ENCODE measurements around the gene NHERF1. TPM values are rescaled to one million over a fixed set of nuclear protein-coding genes. Genes with fewer than 3 reads are reported as not detected.

The NHERF1 gene
- total RNA-seq, 1 experiment from 2014 or later = 41.8 TPM

GRCh38 chr17:74807441-74807840 is 59.0 kb downstream of the NHERF1 start:
- DNase-seq (ENCODE audit: low read depth) = no peak

DNA sequence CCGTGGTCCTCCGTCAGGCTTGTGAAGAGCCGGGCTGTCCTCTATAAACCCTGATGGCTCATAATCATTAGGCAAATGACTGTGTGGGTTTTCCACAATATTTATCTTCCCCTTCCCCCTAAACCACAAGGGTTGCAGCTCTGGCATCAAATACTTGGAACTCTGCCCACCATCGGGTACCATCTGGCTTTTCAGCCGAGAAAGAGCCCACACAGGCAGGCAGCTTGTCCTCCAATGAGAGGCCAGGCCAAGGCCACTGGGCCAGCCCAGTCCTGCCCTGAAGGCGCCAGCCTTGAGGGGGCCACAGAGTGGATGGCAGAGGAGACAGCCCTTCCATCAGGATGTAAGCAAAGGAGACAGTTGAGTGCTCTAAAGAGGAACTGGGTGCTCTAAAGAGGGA is 59.5 kb downstream of the NHERF1 start:
- DNase-seq (ENCODE audit: low read depth) = no peak

- DNase-seq (ENCODE audit: low read depth) = no peak
Measured at GRCh38 chr17:74808714-74809430, 60.4 kb downstream of the NHERF1 start.

DNA sequence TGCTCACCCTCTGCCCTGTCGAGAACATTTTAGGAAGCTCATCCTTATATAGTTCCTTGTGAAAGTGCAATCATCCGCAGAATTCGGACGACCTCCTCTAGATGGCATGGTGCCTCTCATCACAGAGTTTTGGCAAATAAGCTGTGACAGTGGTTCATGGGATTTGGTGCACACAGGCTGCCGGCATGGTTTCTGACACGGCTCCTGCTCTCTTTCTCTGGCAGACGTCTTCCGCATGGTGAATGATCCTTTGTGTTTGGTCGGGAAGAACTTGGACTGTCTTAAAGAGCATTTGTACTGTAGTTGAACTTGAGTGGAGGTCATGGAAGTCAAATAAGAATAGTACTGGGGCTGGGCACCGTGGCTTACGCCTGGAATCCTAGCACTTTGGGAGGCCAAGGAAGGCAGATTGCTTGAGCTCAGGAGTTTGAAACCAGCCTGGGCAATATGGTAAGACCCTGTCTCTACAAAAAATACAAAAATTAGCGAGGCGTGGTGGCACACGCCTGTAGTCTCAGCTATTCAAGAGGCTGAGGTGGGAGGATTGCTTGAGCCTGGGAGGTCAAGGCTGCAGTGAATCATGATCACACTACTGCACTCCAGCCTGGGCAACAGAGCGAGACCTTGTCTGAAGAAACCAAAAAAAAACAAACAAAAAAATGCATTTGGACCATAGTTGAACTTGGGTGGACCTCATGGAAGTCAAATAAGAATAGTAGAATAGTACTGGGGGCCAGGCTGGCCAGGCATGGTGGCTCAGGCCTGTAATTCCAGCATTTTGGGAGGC is 62.5 kb downstream of the NHERF1 start:
- no peak for DNase-seq (ENCODE audit: low read depth)

GRCh38 chr17:74812109-74813009 is 63.9 kb downstream of the NHERF1 start:
- DNase-seq (ENCODE audit: low read depth) = no peak

DNA sequence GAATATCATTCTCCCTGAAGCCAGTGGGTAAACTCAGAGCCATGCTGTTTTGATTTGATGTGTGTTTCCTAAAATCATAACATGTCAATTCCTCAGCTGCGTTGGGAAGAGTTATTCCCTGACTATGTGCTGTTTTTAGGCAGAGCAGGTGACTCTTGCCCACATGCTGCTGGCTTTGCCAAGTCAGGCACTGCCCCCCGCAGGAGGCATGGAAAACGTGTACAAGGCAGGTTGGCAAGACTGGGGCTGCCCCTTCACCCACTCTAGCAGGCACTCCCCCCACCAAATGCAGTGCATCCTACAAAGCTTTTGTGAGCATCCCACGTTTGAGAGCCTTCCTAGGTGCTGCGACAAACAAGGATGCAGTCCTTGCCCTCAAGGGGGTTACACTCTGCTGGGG is 66.0 kb downstream of the NHERF1 start:
- peak; percentile 13 for DNase-seq (ENCODE audit: low read depth)

DNA sequence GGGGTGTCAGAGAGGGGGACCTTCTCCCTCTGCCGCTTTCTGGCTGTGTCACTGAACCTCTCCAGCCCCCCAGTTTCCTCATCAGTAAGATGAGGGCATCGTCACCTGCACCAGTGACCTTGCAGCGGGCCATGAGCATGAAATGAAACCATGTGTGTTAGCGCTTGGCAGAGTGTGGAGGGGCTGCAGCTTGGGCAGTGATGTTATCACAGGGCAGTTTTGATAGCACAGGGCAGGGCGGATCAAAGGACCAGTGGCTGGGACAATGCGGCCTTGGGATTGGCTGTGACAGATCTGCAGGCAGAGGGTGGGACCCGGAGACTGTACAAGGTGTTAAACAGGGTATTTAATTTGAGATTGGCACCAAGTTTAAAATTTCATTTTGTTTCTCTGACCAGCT is 66.6 kb downstream of the NHERF1 start:
- DNase-seq (ENCODE audit: low read depth) = no peak

DNA sequence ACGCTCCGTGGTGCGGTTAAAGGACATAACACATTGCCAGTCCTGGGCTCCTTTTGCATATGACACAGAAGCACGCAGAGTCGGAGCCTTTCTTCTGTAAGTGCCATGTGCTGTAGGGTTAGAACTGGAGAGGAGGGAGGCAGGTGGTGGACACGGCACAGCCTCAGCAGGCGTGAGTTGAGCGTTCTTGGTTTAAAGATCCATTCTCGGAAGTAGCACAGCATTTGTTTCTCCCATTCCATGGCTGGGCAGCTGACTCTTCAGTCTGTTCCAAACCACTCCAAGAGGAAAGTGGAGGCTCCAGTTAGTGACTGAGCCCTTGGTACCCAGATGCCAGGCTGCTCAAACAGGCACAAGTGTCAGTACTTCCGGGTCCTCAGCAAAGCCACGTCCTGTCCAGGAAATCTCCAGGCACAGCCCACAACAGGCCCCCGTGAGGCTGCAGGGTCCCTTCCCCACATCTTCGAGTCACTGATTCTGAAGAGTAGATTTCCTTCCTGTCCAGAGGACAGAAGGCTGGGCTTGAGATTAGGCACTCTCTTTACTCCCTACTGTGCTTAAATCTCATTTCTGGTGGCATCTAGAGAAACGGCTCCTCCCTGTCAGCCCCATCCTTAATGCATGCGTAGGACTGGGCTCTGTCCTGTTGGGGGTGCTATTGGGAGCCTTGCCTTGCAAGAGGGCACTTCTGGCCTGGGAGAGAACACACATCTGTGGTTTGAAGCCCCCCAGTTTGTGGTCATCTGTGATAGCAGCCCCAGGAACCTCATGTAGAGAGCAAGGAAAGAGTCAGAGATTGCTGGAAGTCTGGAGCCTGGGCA is 67.3 kb downstream of the NHERF1 start:
- DNase-seq (ENCODE audit: low read depth) = no peak

DNA sequence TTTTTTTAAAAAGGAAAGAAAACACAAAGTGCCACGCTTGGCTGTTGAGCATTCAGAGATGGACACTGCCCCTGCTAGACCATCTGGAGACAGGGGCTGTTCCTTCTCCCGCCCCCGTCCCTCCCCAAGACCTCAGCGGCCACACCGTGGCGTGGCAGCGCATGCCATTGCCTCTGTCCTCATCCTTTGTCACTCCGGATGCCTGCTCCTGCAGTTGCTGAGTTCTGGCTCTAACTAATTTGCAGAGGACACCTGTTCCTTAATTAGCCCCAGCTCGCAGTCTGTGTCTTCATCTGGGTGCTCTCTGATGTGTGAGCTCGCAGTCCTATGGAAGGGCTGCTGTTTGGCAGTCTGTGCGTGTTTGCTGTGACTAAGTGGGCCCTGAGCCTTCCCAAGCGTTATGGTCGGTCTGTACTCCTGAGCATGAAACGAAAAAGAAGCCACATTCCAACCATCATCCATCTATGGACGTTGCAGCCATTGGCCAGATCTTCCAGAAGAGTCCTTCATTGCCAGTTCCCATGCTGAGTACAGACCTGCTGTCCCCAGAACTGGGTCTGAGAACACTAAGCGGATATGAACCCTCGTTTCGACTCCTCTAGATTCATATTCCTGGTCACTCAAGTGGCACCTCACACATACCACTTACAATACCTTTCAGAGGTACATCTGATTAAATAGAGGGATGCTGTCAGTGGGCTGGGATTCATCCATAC is 68.6 kb downstream of the NHERF1 start:
- no peak for DNase-seq (ENCODE audit: low read depth)

DNA sequence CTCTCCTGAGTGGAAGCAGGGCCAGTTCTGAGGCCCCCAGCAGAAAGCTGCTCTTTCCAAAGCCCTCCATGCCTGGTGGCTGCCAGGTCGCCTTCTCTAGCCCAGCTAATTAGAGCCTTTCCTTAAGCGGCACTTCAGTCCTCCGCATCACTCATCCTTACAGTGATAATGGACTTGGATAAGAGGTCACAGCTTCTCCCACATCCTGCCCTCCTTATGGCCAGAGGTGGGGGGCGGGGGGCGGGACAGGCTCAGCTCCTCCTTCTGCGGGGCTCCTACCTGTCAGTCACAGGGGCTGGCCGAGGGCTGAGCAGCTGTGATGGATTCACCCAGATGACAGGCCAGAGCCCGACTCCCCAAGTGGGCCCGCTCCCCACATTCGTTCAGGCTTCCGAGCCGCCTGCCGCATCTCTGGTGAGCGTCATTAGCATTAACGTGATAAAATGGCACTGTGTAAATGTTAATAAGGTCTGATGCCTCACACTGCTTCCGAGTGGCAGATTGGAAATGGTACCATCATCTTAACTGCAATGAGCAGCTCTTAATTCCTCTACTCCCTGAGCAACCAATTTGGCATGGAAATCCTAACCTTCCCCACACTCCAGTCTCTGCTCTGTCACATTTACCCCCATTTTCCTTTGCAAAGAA is 70.0 kb downstream of the NHERF1 start:
- DNase-seq (ENCODE audit: low read depth) = no peak

Other genes with a start within 250 kb of the NHERF1 start
- gene CD300LB, start 217.2 kb upstream of the NHERF1 start, total RNA-seq (2014; rRNA removed; shearing (Covaris generic)) = not detected in 2 replicates
- gene CD300C, start 202.5 kb upstream of the NHERF1 start, total RNA-seq (2014; rRNA removed; shearing (Covaris generic)) = 0.17 and 0.90 TPM in 2 replicates
- gene CD300H, start 181.1 kb upstream of the NHERF1 start, total RNA-seq (2014; rRNA removed; shearing (Covaris generic)) = not detected in 2 replicates
- gene CD300LD, start 156.3 kb upstream of the NHERF1 start, total RNA-seq (2014; rRNA removed; shearing (Covaris generic)) = not detected in 2 replicates
- not detected in 2 replicates for gene CD300E, start 124.9 kb upstream of the NHERF1 start, total RNA-seq (2014; rRNA removed; shearing (Covaris generic))
- gene CD300LF, start 35.7 kb upstream of the NHERF1 start, total RNA-seq (2014; rRNA removed; shearing (Covaris generic)) = not detected in 2 replicates
- gene RAB37, start 11.4 kb upstream of the NHERF1 start, total RNA-seq (2014; rRNA removed; shearing (Covaris generic)) = 0.11 and 0.20 TPM in 2 replicates
- gene NAT9, start 27.7 kb downstream of the NHERF1 start, total RNA-seq (2014; rRNA removed; shearing (Covaris generic)) = 21.9 and 32.6 TPM in 2 replicates
- 0.07 and 0.10 TPM in 2 replicates for gene GRIN2C, start 111.3 kb downstream of the NHERF1 start, total RNA-seq (2014; rRNA removed; shearing (Covaris generic))
- 46.9 and 48.7 TPM in 2 replicates for gene FDXR, start 124.4 kb downstream of the NHERF1 start, total RNA-seq (2014; rRNA removed; shearing (Covaris generic))
- gene FADS6, start 145.0 kb downstream of the NHERF1 start, total RNA-seq (2014; rRNA removed; shearing (Covaris generic)) = not detected in 2 replicates
- gene USH1G, start 174.6 kb downstream of the NHERF1 start, total RNA-seq (2014; rRNA removed; shearing (Covaris generic)) = not detected in 2 replicates
- not detected in 2 replicates for gene OTOP2, start 175.6 kb downstream of the NHERF1 start, total RNA-seq (2014; rRNA removed; shearing (Covaris generic))
- gene OTOP3, start 187.3 kb downstream of the NHERF1 start, total RNA-seq (2014; rRNA removed; shearing (Covaris generic)) = not detected in 2 replicates
- gene HID1, start 224.1 kb downstream of the NHERF1 start, total RNA-seq (2014; rRNA removed; shearing (Covaris generic)) = 0.13 and 1.8 TPM in 2 replicates
- gene CDR2L, start 239.0 kb downstream of the NHERF1 start, total RNA-seq (2014; rRNA removed; shearing (Covaris generic)) = 3.6 and 3.8 TPM in 2 replicates